ENCODE results near the gene GATAD2B.

The GATAD2B gene

GRCh38 chr1:153941826-153942725 lies 19.3 kb upstream of the GATAD2B start:
- no peak for DNase-seq (ENCODE audit: extremely low read depth, low read depth)
- no peak for TF ChIP-seq CTCF (IDR thresholded peaks at IDR 0.05; ENCODE audit: low read depth, low read length)

- DNase-seq (ENCODE audit: extremely low read depth, low read depth): no peak
- no peak for TF ChIP-seq CTCF (IDR thresholded peaks at IDR 0.05; ENCODE audit: low read depth, low read length)
These were observed 18.0 kb upstream of the GATAD2B start for GRCh38 chr1:153940756-153941155.

- DNase-seq (ENCODE audit: extremely low read depth, low read depth): no peak
- no peak for TF ChIP-seq CTCF (IDR thresholded peaks at IDR 0.05; ENCODE audit: low read depth, low read length)
These were observed 16.7 kb upstream of the GATAD2B start for GRCh38 chr1:153939476-153939875.

- TF ChIP-seq CTCF (IDR thresholded peaks at IDR 0.05; ENCODE audit: low read depth, low read length): no peak
These were observed 16.2 kb upstream of the GATAD2B start for GRCh38 chr1:153938996-153939395.

GRCh38 chr1:153937331-153937730 lies 14.6 kb upstream of the GATAD2B start:
- TF ChIP-seq CTCF (IDR thresholded peaks at IDR 0.05; ENCODE audit: low read depth, low read length): no peak
- no peak for DNase-seq (ENCODE audit: extremely low read depth, low read depth)

More at GRCh38 chr1:153938996-153939395, 16.2 kb upstream of the GATAD2B start:
- DNase-seq (ENCODE audit: extremely low read depth, low read depth): no peak

DNA sequence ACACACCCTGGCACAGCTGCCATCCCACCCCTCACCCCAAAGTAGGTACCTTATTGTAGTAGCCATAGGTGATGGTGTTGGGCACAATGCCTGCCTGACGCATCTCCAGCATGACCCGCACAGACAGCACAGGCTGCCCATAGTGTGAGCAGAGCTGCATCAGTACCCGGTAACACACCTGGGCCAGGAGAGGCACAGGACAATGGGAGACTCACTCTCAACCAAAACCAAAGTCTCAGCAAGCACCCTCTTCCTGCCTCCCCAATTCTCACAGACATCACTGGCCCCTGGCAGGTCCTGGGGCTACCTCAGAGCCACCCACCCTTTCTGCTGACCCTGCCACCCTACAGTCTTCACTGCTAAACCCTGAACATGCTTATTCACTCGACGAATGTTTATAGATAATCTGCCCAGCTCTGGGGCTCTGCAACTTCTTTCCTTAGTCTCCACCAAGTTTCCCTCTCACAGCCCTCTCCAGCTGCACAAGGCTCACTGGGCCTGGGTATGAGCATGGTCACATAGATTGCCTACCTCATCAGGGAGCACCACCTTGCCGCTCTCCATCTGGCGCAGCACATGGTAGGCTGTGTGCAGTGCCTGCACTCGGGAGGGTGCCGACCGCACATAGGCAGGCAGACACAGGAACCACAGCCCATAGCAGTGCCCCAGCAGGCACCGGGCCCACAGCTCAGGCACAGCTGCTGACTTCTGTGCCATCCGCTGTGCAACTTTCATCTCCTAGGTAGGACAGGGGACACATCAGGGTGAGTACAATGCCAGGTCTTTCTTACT lies 13.4 kb upstream of the GATAD2B start:
- no peak for TF ChIP-seq CTCF (IDR thresholded peaks at IDR 0.05; ENCODE audit: low read depth, low read length)

GRCh38 chr1:153934746-153935145 lies 12.0 kb upstream of the GATAD2B start:
- DNase-seq (ENCODE audit: extremely low read depth, low read depth): no peak
- no peak for TF ChIP-seq CTCF (IDR thresholded peaks at IDR 0.05; ENCODE audit: low read depth, low read length)

More for the DNA sequence above, 13.4 kb upstream of the GATAD2B start:
- DNase-seq (ENCODE audit: extremely low read depth, low read depth): no peak
